EL (cell line): ENCODE results near the gene KSR2.

ENCODE experiments used
- DNase-seq: peaks from one replicate; pipeline ENCODE4 v3.0.0-alpha.2; 2016

KSR2 gene

GRCh38 chr12:117437516-117438255 lies 531.1 kb downstream of the KSR2 start:
- no peak for DNase-seq

GRCh38 chr12:117433878-117434277 lies 534.9 kb downstream of the KSR2 start:
- no peak for DNase-seq

- DNase-seq, result no peak
Measured at GRCh38 chr12:117430246-117430645, 538.5 kb downstream of the KSR2 start.

DNA sequence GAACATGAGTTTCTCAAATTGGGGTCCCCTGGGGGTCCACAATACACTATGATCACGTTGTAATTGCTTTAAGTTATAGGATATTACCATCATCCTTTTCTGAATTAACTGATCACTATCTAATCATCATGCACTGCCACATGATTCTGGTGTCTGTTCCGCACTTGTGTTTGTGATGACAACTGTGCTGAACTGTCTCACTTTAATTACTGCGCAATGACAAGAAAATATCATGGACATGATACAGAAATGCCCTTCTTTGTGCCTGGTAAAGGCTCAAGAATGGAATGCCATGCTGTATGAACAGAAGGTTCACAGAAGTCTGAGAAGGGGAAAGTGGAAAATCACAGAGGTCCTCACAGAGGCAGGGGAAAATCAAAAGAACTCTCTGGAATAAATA lies 541.6 kb downstream of the KSR2 start:
- no peak for DNase-seq

- no peak for DNase-seq
Measured at GRCh38 chr12:117421987-117422386, 546.8 kb downstream of the KSR2 start.

DNA sequence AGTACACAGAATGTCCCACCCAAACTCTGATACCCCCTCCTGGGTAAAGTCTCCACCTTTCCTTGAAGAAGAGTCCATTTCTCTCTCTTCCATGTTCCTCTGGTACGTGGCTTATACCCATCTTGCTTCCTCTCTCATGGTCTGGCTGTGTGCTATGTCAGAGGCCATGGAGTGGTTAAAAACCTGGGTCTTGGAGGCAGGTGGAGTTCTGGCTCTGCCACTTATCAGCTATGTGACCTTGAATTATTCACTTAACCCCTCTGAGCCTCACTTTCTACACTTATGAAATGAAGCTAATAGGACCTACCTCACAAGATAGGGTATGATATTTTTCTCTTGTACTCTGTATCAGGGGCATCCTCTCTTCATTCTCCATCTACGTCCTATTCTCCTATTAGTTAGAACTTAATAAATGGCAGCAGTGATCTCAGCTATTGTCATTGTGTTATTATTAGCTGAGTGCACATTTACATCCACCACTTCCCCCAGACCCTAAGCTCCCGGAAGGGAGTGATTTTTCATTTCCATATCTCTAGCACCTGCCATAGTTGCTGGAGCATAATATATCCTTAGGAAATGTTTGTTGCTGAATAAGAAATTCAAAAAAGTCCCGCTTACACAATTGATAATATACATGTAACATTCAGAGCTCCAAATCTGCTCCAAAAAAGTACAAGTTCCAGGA lies 547.6 kb downstream of the KSR2 start:
- no peak for DNase-seq

DNA sequence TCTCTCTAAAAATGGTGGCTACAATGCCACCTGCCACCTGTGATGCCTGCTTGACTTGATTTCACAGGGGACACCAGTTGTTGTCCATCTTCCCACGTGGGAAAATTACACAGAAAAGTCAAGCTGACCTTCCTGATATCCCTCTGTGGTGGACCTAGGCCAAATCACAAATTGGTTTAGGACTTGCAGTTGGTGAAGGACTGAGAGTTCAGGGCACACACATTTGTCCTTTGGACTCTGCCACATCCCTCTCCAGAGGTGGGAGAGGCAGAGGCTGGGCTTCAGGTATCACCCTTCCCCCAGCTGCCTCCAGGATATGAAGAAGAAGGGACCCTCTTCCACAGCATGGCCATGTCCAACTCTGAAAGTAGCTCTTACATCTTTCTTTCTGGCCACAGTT lies 551.8 kb downstream of the KSR2 start:
- DNase-seq, result no peak

DNA sequence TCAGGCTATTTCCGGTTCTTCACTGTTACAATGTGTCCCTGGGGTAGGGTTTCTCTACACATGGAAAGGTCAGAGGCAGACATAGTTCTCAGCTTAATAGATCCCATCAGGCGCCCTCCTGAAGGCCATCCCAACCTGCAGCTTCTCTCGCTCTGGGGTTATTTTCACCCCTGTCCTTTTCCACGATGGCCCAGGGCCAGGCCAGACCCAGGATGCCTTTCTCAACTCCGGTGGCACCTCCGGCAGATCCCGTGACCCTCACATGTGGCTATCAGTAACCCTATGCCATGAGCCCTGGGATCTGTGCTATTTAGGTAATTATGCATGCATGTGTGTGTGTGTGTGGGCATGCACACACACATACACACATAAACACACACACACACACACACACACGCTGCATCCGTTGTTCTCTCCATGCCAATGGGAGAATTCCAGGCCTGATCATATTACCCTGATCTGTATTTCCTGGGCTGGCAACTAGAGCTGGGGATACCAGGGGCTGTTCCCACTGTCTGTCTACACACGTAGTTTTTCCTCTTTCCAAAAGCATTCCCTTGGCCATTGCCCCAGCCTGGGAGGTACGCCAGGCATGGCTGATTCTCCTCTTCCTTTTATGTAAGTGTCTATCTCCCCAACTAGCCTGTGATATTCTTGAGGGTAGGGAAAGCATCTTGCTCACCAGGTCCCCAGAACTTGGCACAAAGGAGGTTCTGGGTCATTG lies 556.2 kb downstream of the KSR2 start:
- no peak for DNase-seq

DNA sequence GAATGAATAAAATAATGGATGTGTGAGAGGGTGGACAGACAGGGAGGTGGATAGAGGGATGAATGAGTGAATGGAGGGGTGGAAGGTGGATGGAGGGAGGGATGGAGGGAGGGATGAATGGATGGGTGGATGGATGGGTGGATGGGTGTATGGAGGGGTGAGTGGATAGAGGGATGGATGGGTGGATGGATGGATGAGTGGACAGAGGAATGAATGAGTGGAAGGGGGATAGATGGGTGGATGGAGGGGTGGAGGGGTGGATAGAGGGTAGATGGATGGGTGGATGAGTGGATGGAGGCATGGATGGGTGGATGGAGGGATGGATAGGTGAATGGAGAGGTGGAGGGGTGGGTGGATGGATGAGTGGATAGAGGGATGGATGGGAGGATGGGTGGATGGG lies 559.5 kb downstream of the KSR2 start:
- DNase-seq, result no peak

- peak; percentile 10 for DNase-seq
Measured at GRCh38 chr12:117408161-117408791, 560.5 kb downstream of the KSR2 start.

GRCh38 chr12:117404940-117405339 lies 563.9 kb downstream of the KSR2 start:
- DNase-seq, result no peak

DNA sequence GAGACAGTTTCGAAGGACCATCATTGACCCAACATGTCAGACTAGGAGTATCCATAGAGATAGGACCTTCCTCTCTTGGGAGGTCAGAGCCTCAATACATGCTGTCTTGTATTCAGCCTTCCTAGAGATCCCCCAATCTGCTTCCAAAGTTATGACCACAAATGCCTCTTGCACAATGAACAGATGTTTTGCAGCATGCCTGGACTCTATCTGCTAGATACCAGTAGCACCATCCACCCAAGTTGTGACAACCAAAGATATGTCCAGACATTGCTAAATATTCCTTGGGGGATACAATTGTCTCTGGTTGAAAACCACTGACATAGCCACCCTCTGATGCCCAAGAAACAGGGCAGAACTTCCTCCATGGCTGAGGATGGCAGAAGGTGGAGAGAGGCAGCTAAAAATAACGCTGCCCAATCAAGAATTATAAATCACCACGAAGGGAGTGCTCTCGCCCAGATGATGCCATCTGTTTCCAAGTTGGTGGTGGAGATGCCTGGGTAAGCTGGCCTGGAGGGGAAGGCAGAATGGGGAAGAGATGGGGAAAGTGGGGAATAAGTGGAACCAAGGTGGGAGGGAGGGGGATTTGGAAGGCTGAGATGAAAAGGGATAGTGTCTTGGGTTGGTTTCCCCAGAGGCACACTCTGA lies 564.5 kb downstream of the KSR2 start:
- DNase-seq, result no peak

DNA sequence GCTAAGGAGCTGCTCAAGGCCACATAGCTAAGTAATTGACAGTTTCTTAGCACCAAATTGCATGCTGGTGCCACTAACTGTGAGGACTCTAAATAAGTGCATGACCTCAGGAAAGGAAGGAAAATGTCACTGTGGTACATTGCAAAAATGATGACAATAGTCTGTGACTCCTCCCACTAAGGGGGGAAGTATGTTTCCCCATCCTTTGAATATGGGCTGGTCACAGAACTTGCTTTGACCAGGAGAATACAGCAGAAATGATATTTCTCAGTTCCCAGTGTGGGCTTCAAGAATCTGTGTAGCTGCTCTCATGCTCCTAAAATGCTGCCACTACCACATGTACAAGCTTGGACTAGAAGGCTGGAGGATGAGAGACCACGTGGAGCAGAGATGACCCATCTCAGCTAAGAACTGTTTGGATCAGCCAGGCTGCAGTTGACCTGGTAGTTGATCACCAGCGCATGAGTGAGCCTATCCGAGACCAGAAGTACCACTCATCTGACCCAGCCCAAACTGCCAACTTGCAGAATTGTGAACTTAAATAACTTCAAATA lies 565.1 kb downstream of the KSR2 start:
- DNase-seq, result no peak
